GM18861 (cell line): ENCODE data around the gene SASH1.
A peak's percentile ranks its signal among the peaks of the same experiment; 100 is the strongest.

Experiments used
- ATAC-seq: cut with Tn5 transposase; IDR thresholded peaks from one replicate; pipeline ENCODE4 v1.9.1; 2021; ENCODE audit not compliant: unreplicated experiment

Gene SASH1

GRCh38 chr6:148429423-148429822, 86.8 kb downstream of the SASH1 start:
- ATAC-seq, result no peak

GRCh38 chr6:148430897-148431296, 88.3 kb downstream of the SASH1 start:
- ATAC-seq, result no peak

GRCh38 chr6:148431413-148431812, 88.8 kb downstream of the SASH1 start:
- no peak for ATAC-seq

GRCh38 chr6:148431840-148432239, 89.2 kb downstream of the SASH1 start:
- no peak for ATAC-seq

GRCh38 chr6:148432462-148433195, 90.0 kb downstream of the SASH1 start:
- ATAC-seq, result no peak

- no peak for ATAC-seq
Measured at GRCh38 chr6:148435386-148435785, 92.7 kb downstream of the SASH1 start.

- ATAC-seq, result no peak
Measured at GRCh38 chr6:148436466-148436865, 93.8 kb downstream of the SASH1 start.

GRCh38 chr6:148438632-148439031, 96.0 kb downstream of the SASH1 start:
- no peak for ATAC-seq

- ATAC-seq, result no peak
Measured at GRCh38 chr6:148440016-148440415, 97.4 kb downstream of the SASH1 start.

- no peak for ATAC-seq
Measured at GRCh38 chr6:148440877-148441453, 98.3 kb downstream of the SASH1 start.

- ATAC-seq, result peak; percentile 88
Measured at GRCh38 chr6:148441454-148441911, 98.8 kb downstream of the SASH1 start.

- no peak for ATAC-seq
Measured at GRCh38 chr6:148443798-148444560, 101.3 kb downstream of the SASH1 start.

- ATAC-seq, result no peak
Measured at GRCh38 chr6:148445116-148445515, 102.5 kb downstream of the SASH1 start.

- no peak for ATAC-seq
Measured at GRCh38 chr6:148445620-148446019, 103.0 kb downstream of the SASH1 start.

GRCh38 chr6:148446681-148447080, 104.0 kb downstream of the SASH1 start:
- ATAC-seq, result no peak

GRCh38 chr6:148447521-148448230, 105.0 kb downstream of the SASH1 start:
- no peak for ATAC-seq

GRCh38 chr6:148448369-148449012, 105.9 kb downstream of the SASH1 start:
- ATAC-seq, result peak; percentile 54

GRCh38 chr6:148450866-148451265, 108.2 kb downstream of the SASH1 start:
- ATAC-seq, result no peak

GRCh38 chr6:148451690-148452089, 109.1 kb downstream of the SASH1 start:
- peak; percentile 93 for ATAC-seq

- no peak for ATAC-seq
Measured at GRCh38 chr6:148452876-148453275, 110.2 kb downstream of the SASH1 start.

GRCh38 chr6:148453906-148454305, 111.3 kb downstream of the SASH1 start:
- ATAC-seq, result no peak
